Measurements from ENCODE around the gene AMOTL2.

GRCh38 chr3:134312072-134312872 lies 62.0 kb downstream of the AMOTL2 start:
- no peak for TF ChIP-seq SUZ12 (IDR thresholded peaks at IDR 0.05; ENCODE audit: extremely low read depth, insufficient read depth, insufficient read length)
- TF ChIP-seq YY1 (IDR thresholded peaks at IDR 0.05; ENCODE audit: insufficient read depth, insufficient read length), result no peak
